ENCODE results near the gene CDC14A. TPM values are rescaled to one million over a fixed set of nuclear protein-coding genes. Genes with fewer than 3 reads are reported as not detected.

The CDC14A gene
- total and polyA plus RNA-seq, 11 donors, result 1.7 to 8.8 (median 3.5) TPM

GRCh38 chr1:100443811-100444571 lies 91.7 kb downstream of the CDC14A start:
- TF ChIP-seq CTCF (IDR thresholded peaks at IDR 0.05) (peak in 1 of 12 donors; percentile 14), POLR2A (IDR thresholded peaks at IDR 0.05) (no peak)
- ATAC-seq (peak in 2 of 4 donors; percentile 59 to 86), DNase-seq (no peak)
- Histone ChIP-seq H3K4me1 (peaks cover 0 to 56% (median 9%) of the 10 kb centered on the region in 12 donors), H3K27me3 (no peaks in the 10 kb centered on the region), H3K36me3 (peaks cover 0 to 11% (median 0%) of the 10 kb centered on the region in 9 donors), H3K27ac (peak overlapping the region in 10 of 12 donors; percentile 9 to 84 (median 44)), H3K4me3 (peak overlapping the region in 1 of 12 donors; percentile 5), H3K9me3 (no peaks in the 10 kb centered on the region)
- 48 to 62% (median 57%) methylated on average over 7 of the region's 7 CpGs for WGBS, 4 donors
- intact Hi-C loops (cut with DNase I), result loop anchor here in 6 of 10 donors (5.0 to 10.0 kb wide), 4 partner anchors 87 to 159 kb away; partner anchors contain the start of gene CDC14A (in 5 of the 6)

GRCh38 chr1:100445565-100445964 lies 93.3 kb downstream of the CDC14A start:
- intact Hi-C loops (cut with DNase I), result loop anchor here in 2 of 10 donors (10.0 kb wide), 2 partner anchors 91 to 161 kb away; partner anchors contain the start of gene CDC14A (in 2 of the 2)
- Histone ChIP-seq H3K4me3 (no peak overlapping the region), H3K27ac (peak overlapping the region in 1 of 12 donors; percentile 84), H3K4me1 (peaks cover 0 to 52% (median under 1%) of the 10 kb centered on the region in 12 donors), H3K9me3 (no peaks in the 10 kb centered on the region), H3K27me3 (no peaks in the 10 kb centered on the region), H3K36me3 (peaks cover 0 to 8% (median 0%) of the 10 kb centered on the region in 9 donors)
- ATAC-seq (no peak), DNase-seq (no peak)
- TF ChIP-seq POLR2A (IDR thresholded peaks at IDR 0.05), result no peak
- no peak for TF ChIP-seq CTCF (IDR thresholded peaks at IDR 0.05)

- Histone ChIP-seq H3K36me3 (peaks cover 0 to 8% (median 0%) of the 10 kb centered on the region in 9 donors), H3K9me3 (no peaks in the 10 kb centered on the region), H3K4me1 (peaks cover 0 to 37% (median 0%) of the 10 kb centered on the region in 12 donors), H3K27ac (no peak overlapping the region), H3K4me3 (no peak overlapping the region), H3K27me3 (no peaks in the 10 kb centered on the region)
- intact Hi-C loops (cut with DNase I), result loop anchor here in 2 of 10 donors (10.0 kb wide), 2 partner anchors 94 to 164 kb away; partner anchors contain the start of gene CDC14A (in 2 of the 2)
- 74 to 92% (median 83%) methylated on average over 1 of the region's 1 CpG for WGBS, 4 donors
- ATAC-seq, result no peak
- TF ChIP-seq POLR2A (IDR thresholded peaks at IDR 0.05), result no peak
- TF ChIP-seq CTCF (IDR thresholded peaks at IDR 0.05), result no peak
- DNase-seq, result no peak
Measured at GRCh38 chr1:100448366-100448765, 96.1 kb downstream of the CDC14A start.

GRCh38 chr1:100449477-100449876 lies 97.2 kb downstream of the CDC14A start:
- DNase-seq (no peak), ATAC-seq (no peak)
- intact Hi-C loops (cut with DNase I), result loop anchor here in 2 of 10 donors (10.0 kb wide), 2 partner anchors 95 to 165 kb away; partner anchors contain the start of gene CDC14A (in 2 of the 2)
- H3K4me3 ChIP-seq, result no peak overlapping the region
- no peaks in the 10 kb centered on the region for H3K27me3 ChIP-seq
- TF ChIP-seq POLR2A (IDR thresholded peaks at IDR 0.05), result no peak
- no peak for TF ChIP-seq CTCF (IDR thresholded peaks at IDR 0.05)
- peak overlapping the region in 1 of 12 donors; percentile 24 for H3K27ac ChIP-seq
- peaks cover 0 to 8% (median 0%) of the 10 kb centered on the region in 9 donors for H3K36me3 ChIP-seq
- peaks cover 0 to 26% (median 0%) of the 10 kb centered on the region in 12 donors for H3K4me1 ChIP-seq
- H3K9me3 ChIP-seq, result no peaks in the 10 kb centered on the region
- WGBS, 4 donors, result 79 to 92% (median 84%) methylated on average over 4 of the region's 4 CpGs

Data from heart left ventricle (tissue), 16 donors.